ENCODE results near the gene FOXP1.

GRCh38 chr3:71028802-71029201 is 554.7 kb downstream of the FOXP1 start:
- TF ChIP-seq POLR2A (IDR thresholded peaks at IDR 0.05) (no peak), CTCF (IDR thresholded peaks at IDR 0.05) (no peak), POLR2AphosphoS5 (IDR thresholded peaks at IDR 0.05) (no peak)

Data from breast epithelium (tissue), 3 donors.